ENCODE data around the gene VASH1.

VASH1 gene

DNA sequence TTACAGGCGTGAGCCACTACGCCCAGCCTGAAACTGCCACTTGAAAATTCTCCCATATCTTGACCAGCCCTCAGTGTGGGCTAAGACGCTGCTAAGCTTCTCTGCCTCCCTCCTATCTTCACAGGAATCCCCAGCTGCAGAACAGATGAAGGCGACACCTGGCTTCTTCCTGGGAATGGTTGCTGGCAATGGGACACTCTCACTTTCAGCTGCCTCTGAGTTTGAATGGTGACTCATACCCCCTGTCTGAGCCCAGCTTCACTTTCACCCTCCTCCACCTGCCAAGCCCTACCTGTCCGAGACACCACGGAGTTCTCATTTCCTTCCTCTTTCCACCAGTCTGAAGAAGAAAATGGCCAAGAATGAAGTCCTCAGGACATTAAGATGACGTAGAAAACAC is 18.3 kb upstream of the VASH1 start:
- DNase-seq (ENCODE audit: low spot score) = no peak

DNA sequence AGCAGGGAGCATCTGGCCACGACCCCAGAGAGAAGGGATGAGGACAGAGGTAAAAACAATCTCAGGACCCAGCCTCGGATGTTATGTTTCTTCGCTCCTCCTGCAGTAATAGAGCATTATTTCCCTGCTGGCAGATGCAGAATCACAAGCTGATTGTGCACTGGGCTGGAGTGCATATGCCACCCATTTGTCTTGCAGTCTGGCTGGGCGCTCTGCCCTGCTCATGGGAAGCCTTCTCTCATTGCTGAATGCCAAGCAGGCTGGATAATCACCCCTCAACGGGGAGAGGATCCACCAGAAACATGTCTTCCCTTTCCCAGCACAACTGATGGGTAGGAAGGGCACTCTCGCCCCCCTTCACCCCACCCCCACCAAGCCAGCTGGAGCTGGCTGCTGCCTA is 8.5 kb upstream of the VASH1 start:
- DNase-seq (ENCODE audit: low spot score) = peak; percentile 26

DNA sequence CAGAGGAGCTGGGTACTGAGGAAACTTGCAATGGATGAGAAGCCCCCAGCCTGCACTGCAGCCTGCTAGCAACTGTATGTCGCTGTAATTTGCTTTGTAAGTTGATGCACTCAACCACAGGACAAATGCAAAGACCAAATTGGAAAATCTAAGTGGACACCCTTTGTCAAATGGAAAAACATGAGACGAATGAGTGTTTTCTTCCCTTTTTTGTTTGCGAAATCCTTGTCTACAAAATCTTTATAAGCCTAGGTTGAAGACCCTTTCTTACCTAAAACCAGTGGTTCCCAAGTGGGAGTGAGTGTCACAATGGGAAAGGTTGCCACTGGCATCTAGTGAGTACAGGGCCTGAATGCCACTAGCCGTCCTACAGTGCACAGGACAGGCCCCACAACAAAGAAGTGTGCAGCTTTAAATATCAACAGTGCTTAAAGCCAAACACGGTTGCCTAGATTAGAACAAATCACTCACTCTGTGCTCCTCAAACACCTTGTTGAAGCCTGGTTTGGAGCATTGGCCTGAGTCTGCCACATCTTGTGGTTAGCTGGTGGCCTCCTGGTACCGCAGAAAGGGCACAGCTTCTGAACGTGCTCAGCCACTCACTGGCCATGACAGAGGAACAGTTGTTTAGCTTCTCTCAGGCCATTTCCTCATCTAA is 7.6 kb upstream of the VASH1 start:
- DNase-seq (ENCODE audit: low spot score) = peak; percentile 6

DNA sequence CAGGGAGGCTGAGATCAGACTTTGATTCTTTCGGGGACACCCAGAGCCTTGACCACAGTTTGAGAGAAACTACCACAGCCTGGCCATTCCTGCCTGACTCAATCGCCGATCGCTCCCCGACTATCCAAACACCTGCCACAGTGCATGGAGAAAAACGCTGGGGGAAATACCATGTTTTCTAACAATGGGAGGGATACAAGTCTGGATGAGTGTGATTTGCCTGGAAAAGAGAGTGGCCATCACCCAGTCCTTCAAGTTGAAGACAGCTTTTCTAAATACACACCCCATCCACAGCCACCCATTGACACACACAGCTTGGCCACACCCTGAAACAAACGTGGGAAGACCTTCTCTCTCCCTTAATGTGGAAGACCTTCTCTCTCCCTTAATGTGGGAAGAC is 6.7 kb upstream of the VASH1 start:
- DNase-seq (ENCODE audit: low spot score) = peak; percentile 4

DNA sequence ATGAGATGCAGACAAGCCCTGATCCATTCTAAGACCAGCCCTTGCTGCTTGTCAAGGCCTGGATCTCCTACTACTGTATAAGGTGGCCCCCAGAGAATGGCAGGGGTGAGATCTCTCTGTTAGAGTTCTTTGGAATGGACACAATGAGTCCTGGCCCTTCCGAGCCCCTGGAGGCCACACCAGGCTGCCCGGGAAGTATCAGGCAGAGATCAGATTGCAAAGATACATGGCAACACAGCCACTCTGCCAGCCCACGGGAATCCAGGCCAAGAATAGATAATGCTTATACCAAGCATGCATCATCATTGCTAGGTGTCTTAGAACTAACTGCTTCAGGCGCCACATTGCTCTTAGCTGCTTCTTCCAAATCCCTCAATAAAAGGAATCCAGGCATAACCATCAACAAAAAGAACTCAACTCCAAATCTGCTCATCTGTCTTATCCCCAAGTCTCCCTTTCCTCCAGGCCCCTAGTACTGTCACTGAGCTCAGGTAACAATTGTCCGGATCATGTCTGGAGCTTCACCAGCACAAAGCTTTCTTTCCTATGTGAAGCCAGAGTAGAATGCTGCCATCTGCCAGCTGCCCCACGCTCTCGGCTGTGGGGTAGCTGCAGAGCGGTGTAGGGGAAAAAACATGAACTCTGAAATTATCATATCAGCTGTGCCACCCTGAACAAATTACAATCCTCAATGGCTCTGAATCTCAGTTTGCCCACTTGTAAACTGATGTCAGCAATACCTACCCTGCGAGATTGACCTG is 5.5 kb upstream of the VASH1 start:
- DNase-seq (ENCODE audit: low spot score) = peak; percentile 26

DNA sequence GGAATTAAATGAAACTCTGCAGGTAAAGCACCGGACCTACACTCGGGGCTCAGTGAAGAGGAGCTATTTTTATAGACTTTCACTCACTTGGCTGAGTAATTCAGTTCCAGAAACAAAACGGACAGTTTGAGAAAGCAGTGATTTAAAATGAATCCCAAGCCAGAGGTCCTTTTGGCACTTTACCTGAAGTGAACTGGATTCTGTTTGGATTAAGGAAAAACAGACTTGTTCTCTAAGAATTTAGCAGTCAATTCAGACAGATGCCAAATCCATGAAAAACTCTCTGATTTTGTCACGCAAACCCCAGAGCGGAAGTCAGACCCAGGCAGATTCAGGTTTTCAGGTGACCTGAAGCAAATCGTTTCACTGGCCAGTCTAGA is 4.9 kb upstream of the VASH1 start:
- no peak for DNase-seq (ENCODE audit: low spot score)

DNA sequence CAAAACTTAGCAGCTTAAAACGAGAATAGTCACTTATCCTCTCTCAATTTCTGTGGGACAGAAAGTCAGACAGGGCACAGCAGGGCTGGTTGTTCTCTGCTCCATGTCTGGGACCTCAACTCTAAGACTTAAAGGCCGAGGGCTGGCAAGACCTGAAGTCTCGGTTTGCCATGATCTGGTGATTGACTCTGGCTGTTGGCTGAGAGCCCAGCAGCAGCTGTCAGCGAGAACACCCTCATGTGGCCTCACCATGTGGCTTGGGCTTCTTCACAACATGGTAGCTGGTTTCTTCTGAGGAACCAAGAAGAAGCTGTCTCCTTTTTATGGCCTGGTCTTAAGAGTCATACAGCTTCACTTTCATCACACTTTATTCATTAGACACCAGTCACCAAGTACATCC is 1.7 kb upstream of the VASH1 start:
- peak; percentile 12 for DNase-seq (ENCODE audit: low spot score)

DNA sequence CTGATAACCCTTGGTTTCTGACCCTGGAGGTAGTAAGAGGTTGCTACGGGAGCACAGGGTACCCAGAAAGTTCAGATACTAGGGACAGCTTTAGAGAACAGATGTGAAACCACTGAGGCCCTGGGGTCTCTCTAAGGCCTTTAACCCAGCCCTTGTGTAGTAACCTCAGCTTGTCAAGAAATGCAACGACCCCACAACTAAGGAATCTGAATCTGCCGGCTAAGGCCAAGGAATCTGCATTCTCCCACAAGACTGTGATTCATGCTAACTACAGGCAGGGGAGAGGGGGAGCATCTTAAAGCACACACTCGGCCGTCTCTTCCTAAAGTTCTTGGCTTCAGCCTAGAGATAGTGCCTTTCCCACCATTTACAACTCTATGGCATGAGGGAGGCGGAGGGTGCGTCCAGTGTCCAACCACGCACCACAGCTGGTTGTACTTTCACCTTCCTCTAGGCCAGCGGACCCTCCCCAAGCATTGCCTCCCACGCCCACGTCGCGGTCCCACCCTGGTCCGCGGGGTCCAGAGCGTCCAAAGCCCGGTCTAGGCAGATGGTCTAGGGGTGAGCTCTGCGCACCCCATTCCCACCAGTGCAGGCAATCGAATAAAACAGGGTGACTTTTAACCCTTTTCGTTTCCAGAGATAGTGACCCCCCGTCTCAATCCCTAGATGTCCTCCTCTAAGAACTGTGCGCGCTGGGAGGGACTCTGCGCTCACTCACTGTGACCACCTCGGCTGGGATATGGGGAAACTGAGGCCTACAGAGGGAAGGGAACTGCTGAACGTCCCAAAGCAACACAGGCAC is 735 bp upstream of the VASH1 start:
- DNase-seq (ENCODE audit: low spot score) = peak; percentile 22

DNA sequence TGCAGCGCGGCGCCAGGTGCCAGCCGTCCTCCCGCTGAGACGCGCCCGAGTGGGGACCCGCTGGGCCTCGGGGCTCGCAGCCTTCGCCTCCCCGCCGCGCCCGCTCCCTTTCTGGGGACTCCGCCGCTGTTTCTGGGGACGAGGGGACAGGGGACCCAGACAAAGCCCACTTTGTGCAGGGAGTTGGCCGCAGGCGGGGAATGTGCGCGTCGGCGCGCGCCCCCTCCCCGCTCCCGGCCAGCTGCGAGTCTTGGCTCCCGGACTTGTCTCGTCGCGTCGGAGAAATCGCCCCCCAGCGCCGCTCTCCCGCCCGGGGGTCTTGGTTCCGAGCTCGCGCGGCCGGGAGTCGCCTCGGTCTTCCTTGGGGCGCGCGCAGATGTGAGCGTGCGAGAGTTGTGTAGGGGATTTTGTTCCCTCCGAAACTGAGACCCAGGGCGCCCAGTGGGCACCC is 717 bp downstream of the VASH1 start:
- DNase-seq (ENCODE audit: low spot score) = no peak

DNA sequence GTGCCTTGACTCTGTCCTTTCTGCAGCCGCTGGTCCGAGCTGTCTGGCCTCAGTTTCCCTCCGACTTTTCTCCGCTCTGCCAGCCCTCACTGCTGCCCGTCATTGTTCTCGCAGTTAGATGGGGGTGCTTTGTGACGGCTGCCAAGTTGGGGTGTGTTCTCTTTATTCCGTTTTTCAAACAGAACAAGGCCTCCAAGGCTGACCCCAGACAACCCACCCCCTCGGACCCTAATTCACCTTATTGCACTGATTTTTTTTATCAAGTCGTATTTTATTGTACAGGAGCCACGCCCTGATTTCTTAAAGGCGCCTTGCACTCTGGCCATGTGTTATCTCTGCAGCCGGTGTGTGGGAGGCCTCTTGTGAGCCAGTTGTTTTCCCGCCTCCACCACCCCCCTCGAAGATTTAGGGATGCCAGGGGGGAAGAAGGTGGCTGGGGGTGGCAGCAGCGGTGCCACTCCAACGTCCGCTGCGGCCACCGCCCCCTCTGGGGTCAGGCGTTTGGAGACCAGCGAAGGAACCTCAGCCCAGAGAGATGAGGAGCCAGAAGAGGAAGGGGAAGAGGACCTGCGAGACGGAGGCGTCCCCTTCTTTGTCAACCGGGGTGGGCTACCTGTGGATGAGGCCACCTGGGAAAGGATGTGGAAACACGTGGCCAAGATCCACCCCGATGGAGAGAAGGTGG is 1.3 kb downstream of the VASH1 start:
- no peak for DNase-seq (ENCODE audit: low spot score)

DNA sequence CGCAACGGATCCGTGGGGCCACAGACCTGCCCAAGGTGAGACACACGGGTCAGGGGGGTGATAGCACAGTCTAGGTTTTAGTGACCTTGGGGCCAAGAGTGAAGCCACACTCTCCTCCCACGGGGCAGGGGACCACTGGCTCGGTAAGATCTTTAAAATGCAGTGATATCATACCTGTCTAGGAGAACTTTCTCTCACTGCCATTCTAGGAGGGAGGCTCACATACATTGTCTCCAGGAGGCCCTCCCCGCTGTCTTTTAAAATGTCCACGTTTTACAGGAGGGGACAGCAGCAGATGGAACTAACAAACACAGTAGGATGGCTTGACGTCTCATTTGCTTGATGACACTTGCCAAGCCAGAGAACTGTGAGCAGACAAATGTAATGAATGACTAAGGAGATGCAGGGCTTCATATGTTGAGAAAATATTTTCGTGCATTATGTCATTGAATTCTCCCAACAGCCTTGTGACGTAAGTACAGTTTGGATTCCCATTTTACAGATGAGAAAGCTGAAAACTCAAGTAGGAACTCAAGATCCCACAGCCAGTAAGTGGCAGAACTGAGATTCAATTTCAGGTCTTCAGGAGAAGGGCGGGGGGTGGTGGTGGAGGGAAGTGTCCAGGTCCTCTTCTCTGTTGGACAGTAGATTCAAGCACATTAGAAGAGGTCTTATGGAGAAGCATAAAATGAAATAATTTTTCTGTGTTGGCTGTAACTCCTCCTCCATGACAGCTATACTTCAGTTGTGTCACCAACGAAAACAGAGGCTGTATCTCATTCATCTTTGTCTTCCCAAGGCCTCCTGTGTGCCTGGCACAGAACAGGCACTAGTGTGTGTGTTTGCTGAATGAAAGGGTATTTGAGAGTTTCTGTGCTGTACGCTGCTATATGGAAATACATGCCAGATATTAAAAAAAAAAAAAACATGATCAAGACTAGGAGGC is 2.1 kb downstream of the VASH1 start:
- DNase-seq (ENCODE audit: low spot score) = no peak

DNA sequence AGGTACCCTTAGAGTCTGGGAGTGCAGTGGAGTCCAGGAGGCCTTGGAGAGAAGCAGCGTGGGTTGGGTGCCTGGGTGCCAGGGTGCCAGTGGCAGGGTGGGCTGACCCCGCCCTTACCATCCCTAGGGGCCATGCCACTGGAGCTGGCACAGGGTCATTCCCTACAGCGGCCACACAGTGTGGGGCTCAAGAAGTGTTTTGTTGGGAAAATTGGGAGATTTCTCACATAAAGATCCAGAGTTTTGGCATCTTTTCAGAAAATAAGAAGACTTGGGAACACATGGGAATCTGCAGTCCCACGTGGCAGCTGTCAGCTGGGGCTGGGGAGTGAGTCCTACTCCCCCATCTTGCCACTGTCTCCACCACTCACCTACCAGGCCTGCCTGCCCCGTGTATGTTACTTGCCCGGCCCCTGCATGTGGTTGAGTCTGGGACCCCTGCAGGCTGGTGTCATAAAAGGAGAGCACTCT is 4.2 kb downstream of the VASH1 start:
- DNase-seq (ENCODE audit: low spot score) = no peak

DNA sequence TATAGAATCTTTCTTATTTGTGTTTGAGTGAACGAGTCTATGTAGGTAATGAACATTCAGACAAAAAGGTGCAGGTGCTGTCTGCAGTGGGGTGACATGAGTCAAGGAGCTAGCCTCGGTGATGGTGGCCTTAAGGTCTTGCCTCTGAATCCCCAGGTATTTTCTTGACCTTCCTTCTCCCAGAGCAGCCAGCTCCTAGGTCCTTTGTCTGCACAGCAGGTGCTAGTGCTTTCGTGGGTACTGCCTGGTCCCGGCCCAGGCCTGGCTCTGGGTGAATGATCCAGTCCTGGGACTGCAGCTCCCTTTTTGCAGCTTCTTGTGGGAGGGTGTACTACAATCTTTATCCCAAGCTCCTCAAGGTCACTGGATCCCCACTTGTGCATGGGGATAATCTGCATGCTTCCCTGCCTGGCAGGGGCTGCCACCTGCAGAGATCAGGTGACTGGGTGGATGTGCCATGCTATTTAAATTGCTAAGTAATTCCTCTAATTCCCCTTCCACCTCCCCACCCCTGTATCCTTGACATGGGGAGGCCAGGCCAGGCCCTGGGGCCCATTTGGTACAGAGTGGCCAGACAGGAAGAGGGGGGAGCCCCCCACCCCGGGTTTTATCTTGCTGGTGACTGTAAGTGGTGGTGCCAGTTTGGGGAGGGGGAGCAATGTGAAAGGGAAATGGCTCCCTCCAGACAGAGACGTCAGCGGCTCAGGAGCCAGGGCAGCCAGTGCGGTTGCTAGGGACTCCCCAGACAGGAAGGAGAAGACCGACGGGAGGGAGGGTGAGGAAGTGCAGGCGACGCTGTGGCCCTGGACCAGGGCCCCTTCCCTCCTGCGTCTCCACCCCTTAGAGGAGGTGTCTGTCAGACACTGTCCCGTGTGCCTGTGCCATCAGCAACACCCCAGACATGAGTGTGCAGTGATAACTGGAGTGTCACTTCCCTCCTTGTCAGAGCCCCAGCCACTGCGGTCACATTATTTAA is 6.7 kb downstream of the VASH1 start:
- no peak for DNase-seq (ENCODE audit: low spot score)

DNA sequence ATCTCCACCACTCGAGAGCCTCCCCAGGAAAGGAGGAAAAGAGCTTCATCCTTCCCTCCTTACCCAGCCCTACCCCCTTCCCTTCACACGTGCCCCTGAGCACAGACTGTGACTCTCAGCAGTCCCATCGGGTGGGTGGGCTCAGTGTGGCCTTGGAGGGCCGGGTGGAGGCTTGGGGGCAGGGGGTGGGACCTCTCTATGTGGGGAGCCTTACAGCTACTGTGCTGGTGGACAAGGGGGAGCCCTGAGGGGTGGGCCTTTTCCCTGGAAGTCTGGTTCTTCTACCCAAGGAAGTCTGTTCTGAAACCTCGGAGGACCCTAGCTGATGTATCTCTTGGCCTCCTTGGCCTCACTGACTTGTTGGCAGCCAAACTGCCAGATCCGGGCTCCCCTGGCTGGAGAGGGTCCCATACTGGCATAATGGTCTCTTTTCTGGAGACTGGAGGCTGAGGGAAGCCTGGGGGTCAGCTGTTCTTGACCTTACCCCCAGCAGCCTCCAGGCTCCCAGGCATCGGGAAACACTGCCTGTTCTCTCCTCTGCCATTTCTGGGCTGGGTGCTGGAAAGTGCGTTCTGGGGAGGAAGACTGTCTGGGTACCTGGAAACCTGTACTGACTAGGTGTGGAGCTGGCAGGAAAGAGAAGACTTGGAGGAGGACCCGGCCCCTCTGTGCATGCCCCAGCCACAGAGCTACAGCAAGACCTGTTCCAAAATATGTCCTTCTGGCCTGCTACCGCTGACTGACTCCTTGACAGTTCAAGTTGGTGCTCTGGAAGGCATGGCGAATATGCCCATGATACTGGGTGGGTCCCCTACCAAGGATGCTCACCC is 7.6 kb downstream of the VASH1 start:
- DNase-seq (ENCODE audit: low spot score) = no peak

DNA sequence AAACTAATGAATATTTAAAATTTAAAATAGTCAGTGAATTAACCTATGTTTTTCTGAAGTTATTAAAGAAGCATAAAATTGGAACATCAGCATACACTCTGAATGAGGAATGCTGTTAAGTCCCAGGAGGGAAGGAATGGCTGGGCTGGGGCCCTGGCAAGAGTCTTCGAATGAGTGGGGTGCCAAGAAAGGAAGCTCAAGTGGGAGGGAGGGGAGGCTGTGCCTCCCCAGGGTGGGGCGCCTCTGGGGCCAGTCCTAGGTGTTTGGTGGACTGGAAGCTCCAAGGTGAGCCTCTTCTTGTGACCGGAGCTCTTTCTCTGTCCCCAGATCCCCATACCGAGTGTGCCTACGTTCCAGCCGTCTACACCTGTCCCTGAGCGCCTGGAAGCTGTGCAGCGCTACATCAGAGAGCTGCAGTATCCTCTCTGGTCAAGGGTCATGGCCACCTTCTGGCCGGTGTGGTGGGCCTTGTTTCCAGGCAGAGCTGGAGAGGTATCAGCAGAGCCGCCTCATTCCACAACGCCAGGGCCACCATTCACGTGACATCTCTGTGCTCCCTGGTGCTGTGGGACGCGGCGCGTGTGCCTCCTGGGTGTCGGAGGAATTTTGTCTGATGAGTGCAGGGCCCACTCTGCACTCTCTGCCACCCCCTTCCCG is 8.5 kb downstream of the VASH1 start:
- DNase-seq (ENCODE audit: low spot score) = no peak

DNA sequence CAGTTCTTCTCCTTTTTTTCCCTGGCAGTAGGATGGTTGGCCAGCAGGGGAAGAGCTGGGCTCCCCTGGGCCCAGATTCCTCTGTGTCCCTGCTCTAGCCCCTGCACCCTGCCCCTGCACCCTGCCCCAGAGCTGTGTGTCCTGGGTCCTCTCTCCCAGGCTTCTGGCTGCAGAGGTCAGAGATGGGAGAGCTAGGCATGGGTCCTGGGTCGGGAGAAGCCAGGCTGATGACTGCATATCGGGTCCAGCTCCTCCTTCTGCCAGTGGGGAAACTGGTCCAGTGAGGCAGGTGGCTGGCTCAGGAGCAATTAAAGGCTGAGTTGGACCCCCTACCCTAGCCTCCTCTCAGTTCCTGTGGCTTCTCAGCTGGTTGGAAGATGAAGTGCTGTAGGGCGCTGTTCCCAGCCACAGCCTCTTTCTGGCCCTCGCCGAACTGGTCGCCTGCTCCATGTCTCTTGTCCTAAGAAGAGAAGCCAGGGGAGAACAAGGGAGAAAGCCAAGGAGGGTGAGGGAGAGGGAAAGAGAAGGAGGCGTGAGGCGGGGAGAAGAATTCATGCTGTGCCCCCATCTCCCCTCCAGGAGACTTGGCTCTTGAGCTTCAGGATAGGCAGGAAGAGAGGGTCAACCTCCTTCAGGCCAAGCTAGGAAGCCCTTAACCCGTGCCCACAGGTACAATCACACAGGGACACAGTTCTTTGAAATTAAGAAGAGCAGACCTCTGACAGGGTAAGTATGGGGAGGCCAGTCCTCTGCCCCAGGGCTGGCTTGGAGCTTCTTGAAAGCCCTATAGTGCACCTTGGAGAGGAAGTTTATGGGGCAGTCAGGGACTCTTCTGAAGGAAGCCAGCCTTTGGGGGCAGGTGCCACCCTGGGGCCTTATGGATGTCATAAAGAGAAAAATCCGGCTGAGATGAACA is 9.5 kb downstream of the VASH1 start:
- no peak for DNase-seq (ENCODE audit: low spot score)

DNA sequence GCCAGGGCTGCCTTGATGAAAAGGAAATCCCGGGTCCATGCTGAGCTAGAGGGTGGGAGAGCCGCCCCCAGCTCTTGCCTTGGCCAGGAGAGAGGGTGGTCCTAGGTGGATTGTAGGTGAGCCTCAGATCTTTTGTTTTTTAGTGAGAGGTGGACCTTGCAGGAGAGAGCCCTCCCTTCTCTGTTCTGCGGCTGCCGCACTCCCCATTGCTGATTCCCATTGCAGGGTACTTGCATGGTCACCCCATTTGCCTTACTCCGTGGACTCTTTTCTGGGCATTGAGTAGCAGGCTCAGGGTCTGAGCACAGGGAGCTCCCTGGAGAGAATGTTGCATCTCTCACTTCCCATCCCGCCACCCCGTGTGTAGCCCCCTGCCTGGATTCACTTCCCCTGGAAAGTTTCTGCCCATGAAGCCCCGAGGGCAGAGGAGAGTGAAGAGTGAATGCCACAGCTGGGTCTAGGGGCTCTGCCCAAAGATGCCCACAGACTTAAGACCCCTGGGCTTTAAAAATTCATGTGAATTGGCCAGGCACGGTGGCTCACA is 10.2 kb downstream of the VASH1 start:
- no peak for DNase-seq (ENCODE audit: low spot score)

Data from D341Med (cell line).